Activated naive CD4-positive, alpha-beta T cell treated with anti-CD3 and anti-CD28 coated beads, Interleukin-2, amount 10 ng/mL, durations not matched to agents 7 days and 5 days (primary cell): Measurements from ENCODE around the gene SLC6A13.

Experiments
- CTCF ChIA-PET: fragments of 350-600 bp; sonication (Branson Sonifier 250); formaldehyde crosslinking; loops from one replicate; lab custom pipeline; 2021; ENCODE audit warnings: antibody characterized with exemption; lab: Charles Lee
- DNase-seq: peaks from one replicate; pipeline ENCODE4 v3.0.0-alpha.2; 2020
- H3K27ac Mint-ChIP-seq: one replicate; pipeline ENCODE4 v1.8.0; 2021; ENCODE audit warnings: mild to moderate bottlenecking, moderate library complexity, mixed read lengths
- H3K27me3 Mint-ChIP-seq: one replicate; pipeline ENCODE4 v1.8.0; 2021; ENCODE audit warnings: mild to moderate bottlenecking, mixed read lengths
- H3K36me3 Mint-ChIP-seq: one replicate; pipeline ENCODE4 v1.8.0; 2021; ENCODE audit warnings: mixed read lengths
- H3K4me1 Mint-ChIP-seq: one replicate; pipeline ENCODE4 v1.8.0; 2021; ENCODE audit warnings: mixed read lengths
- H3K4me3 Mint-ChIP-seq: one replicate; pipeline ENCODE4 v1.8.0; 2021; ENCODE audit warnings: mild to moderate bottlenecking, moderate library complexity, mixed read lengths
- H3K9me3 Mint-ChIP-seq: one replicate; pipeline ENCODE4 v1.8.0; 2021; ENCODE audit warnings: mixed read lengths

The SLC6A13 gene

GRCh38 chr12:174124-174523 is 88.5 kb downstream of the SLC6A13 start:
- Mint-ChIP-seq H3K9me3 (no peaks in the 10 kb centered on the region), H3K36me3 (no peaks in the 10 kb centered on the region), H3K27ac (no peak overlapping the region), H3K4me3 (no peak overlapping the region), H3K4me1 (peaks cover 7% of the 10 kb centered on the region), H3K27me3 (peaks cover 22% of the 10 kb centered on the region)
- DNase-seq: no peak
- CTCF ChIA-PET: no interaction called here

GRCh38 chr12:172732-173161 is 89.9 kb downstream of the SLC6A13 start:
- no peaks in the 10 kb centered on the region for H3K9me3 Mint-ChIP-seq
- CTCF ChIA-PET: no interaction called here
- no peaks in the 10 kb centered on the region for H3K36me3 Mint-ChIP-seq
- no peak overlapping the region for H3K4me3 Mint-ChIP-seq
- H3K4me1 Mint-ChIP-seq: peaks cover 15% of the 10 kb centered on the region
- no peak overlapping the region for H3K27ac Mint-ChIP-seq
- DNase-seq: no peak
- H3K27me3 Mint-ChIP-seq: peaks cover 20% of the 10 kb centered on the region

GRCh38 chr12:171743-172676 is 90.6 kb downstream of the SLC6A13 start:
- Mint-ChIP-seq H3K4me3 (no peak overlapping the region), H3K27ac (no peak overlapping the region), H3K9me3 (no peaks in the 10 kb centered on the region), H3K27me3 (peaks cover 24% of the 10 kb centered on the region), H3K4me1 (peaks cover 15% of the 10 kb centered on the region), H3K36me3 (no peaks in the 10 kb centered on the region)
- CTCF ChIA-PET: no interaction called here
- no peak for DNase-seq

GRCh38 chr12:171276-171675 is 91.4 kb downstream of the SLC6A13 start:
- CTCF ChIA-PET: interaction anchor here (1.1 kb wide), 1 partner anchor 48 kb away, joined by 3 read pairs; no protein-coding TSS in a partner anchor
- peaks cover 24% of the 10 kb centered on the region for H3K27me3 Mint-ChIP-seq

More at GRCh38 chr12:171276-171675, 91.4 kb downstream of the SLC6A13 start:
- Mint-ChIP-seq H3K4me1 (peaks cover 15% of the 10 kb centered on the region), H3K36me3 (no peaks in the 10 kb centered on the region), H3K9me3 (no peaks in the 10 kb centered on the region), H3K27ac (no peak overlapping the region), H3K4me3 (no peak overlapping the region)
- DNase-seq: no peak
